IMR-90 (cell line): ENCODE measurements around the gene CAND1. TPM values are rescaled to one million over a fixed set of nuclear protein-coding genes. Genes with fewer than 3 reads are reported as not detected.

Experiments used
- ATAC-seq: fragments of 200-7000 bp; cut with Tn5 transposase; 2 replicates; pipeline ENCODE4 v1.9.1; 2020; ENCODE audit warnings: low read depth, mild to moderate bottlenecking, moderate library complexity
- BruUV-seq: library from RNA; stranded (reverse); fragments of 400-500 nt; replicated peaks from 2 replicates; lab custom pipeline; 2021; lab: Mats Ljungman, UMichigan
- CTCF ChIA-PET: fragments of 300-600 bp; formaldehyde crosslinking; extraction: SDS; loops from one replicate; lab custom pipeline; 2021; ENCODE audit warnings: antibody characterized with exemption; lab: Yijun Ruan, JAX
- POLR2A ChIA-PET: fragments of 300-600 bp; sonication (Branson Sonifier 250); formaldehyde crosslinking; loops from one replicate; lab custom pipeline; 2022; ENCODE audit warnings: antibody characterized with exemption; ENCODE audit not compliant: unreplicated experiment; lab: Charles Lee
- DNase-seq: peaks from one replicate; pipeline ENCODE4 v3.0.0; 2013
- H2AFZ ChIP-seq: replicated peaks from 2 replicates; pipeline ENCODE3; 2013; ENCODE audit warnings: low read length, mild to moderate bottlenecking; ENCODE audit not compliant: poor library complexity
- H2AK5ac ChIP-seq: 2 replicates; pipeline ENCODE4 v1.6.1; 2013; ENCODE audit warnings: low read depth, low read length, inconsistent platforms
- H2AK9ac ChIP-seq: replicated peaks from 2 replicates; pipeline ENCODE3; 2013; ENCODE audit warnings: mild to moderate bottlenecking, low read depth, low read length, moderate library complexity; ENCODE audit not compliant: poor library complexity
- H2BK120ac ChIP-seq: 2 replicates; pipeline ENCODE4 v1.6.1; 2013; ENCODE audit warnings: low read depth, low read length, inconsistent platforms
- H2BK15ac ChIP-seq: 3 replicates; pipeline ENCODE4 v1.6.1; 2013; ENCODE audit warnings: low read depth, low read length, inconsistent platforms
- H2BK20ac ChIP-seq: 2 replicates; pipeline ENCODE4 v1.6.1; 2013; ENCODE audit warnings: low read depth, mild to moderate bottlenecking, inconsistent platforms, low read length, moderate library complexity
- H2BK5ac ChIP-seq: 2 replicates; pipeline ENCODE4 v1.6.1; 2013; ENCODE audit warnings: mild to moderate bottlenecking, low read depth, low read length, inconsistent platforms; ENCODE audit not compliant: poor library complexity, severe bottlenecking
- H3K14ac ChIP-seq: replicated peaks from 2 replicates; pipeline ENCODE4 v1.6.1; 2013; ENCODE audit warnings: low read depth, low read length, inconsistent platforms
- H3K18ac ChIP-seq: 2 replicates; pipeline ENCODE4 v1.6.1; 2013; ENCODE audit warnings: low read depth, low read length, control low read depth
- H3K23ac ChIP-seq: 2 replicates; pipeline ENCODE4 v1.6.1; 2013; ENCODE audit warnings: low read depth, low read length, inconsistent platforms
- H3K27ac ChIP-seq: 2 replicates; pipeline ENCODE4 v1.5.1; 2013; ENCODE audit warnings: mild to moderate bottlenecking, control low read depth, low read length; ENCODE audit not compliant: insufficient read depth
- H3K27me3 ChIP-seq: 2 replicates; pipeline ENCODE4 v1.6.1; 2013; ENCODE audit warnings: low read length; ENCODE audit not compliant: control insufficient read depth, insufficient read depth
- H3K36me3 ChIP-seq: 2 replicates; pipeline ENCODE4 v1.6.1; 2013; ENCODE audit warnings: low read length, mixed read lengths; ENCODE audit not compliant: control insufficient read depth, insufficient read depth
- H3K4ac ChIP-seq: 2 replicates; pipeline ENCODE4 v1.6.1; 2013; ENCODE audit warnings: low read depth, low read length, inconsistent platforms
- H3K4me1 ChIP-seq: 2 replicates; pipeline ENCODE4 v1.6.1; 2013; ENCODE audit warnings: low read length, mixed read lengths; ENCODE audit not compliant: control insufficient read depth, insufficient read depth
- H3K4me2 ChIP-seq: 2 replicates; pipeline ENCODE4 v1.6.1; 2013; ENCODE audit warnings: low read depth, mild to moderate bottlenecking, control low read depth, low read length, moderate library complexity
- H3K4me3 ChIP-seq: 2 replicates; pipeline ENCODE4 v1.5.1; 2013; ENCODE audit warnings: low read depth, mild to moderate bottlenecking, control low read depth, low read length, moderate library complexity; ENCODE audit not compliant: insufficient read depth
- H3K56ac ChIP-seq: 2 replicates; pipeline ENCODE4 v1.6.1; 2013; ENCODE audit warnings: low read length, inconsistent platforms; ENCODE audit not compliant: insufficient read depth; ENCODE audit errors: extremely low read depth
- H3K79me1 ChIP-seq, 2 experiments: 2 replicates each; pipeline ENCODE4 v1.6.1; 2013; ENCODE audit warnings: low read length in 2 of 2, inconsistent platforms in 1 of 2, low read depth in 1 of 2
- H3K9ac ChIP-seq: 2 replicates; pipeline ENCODE4 v1.6.1; 2013; ENCODE audit warnings: low read depth, low read length, control low read depth
- H3K9me1 ChIP-seq: 2 replicates; pipeline ENCODE4 v1.6.1; 2013; ENCODE audit warnings: low read length, inconsistent platforms; ENCODE audit not compliant: insufficient read depth
- H3K9me3 ChIP-seq: 2 replicates; pipeline ENCODE4 v1.6.1; 2013; ENCODE audit warnings: low read length; ENCODE audit not compliant: control insufficient read depth, insufficient read depth
- H4K20me1 ChIP-seq: 2 replicates; pipeline ENCODE4 v1.6.1; 2013; ENCODE audit warnings: low read length, inconsistent platforms; ENCODE audit not compliant: insufficient read depth
- H4K5ac ChIP-seq: 2 replicates; pipeline ENCODE4 v1.6.1; 2013; ENCODE audit warnings: mild to moderate bottlenecking, low read depth, low read length, control low read depth
- H4K8ac ChIP-seq, 2 experiments: 2 replicates each; pipeline ENCODE4 v1.6.1; 2013; ENCODE audit warnings: low read depth in 2 of 2, low read length in 2 of 2, control low read depth in 1 of 2, inconsistent platforms in 1 of 2
- H4K91ac ChIP-seq: 2 replicates; pipeline ENCODE4 v1.6.1; 2013; ENCODE audit warnings: low read depth, low read length, inconsistent platforms; ENCODE audit not compliant: insufficient read depth
- BHLHE40 ChIP-seq: fragments of 150-350 bp; IDR thresholded peaks from 2 replicates; pipeline ENCODE4 v1.6.1; 2016; ENCODE audit warnings: mild to moderate bottlenecking, low read depth, low read length
- CEBPB ChIP-seq: IDR thresholded peaks from 2 replicates; pipeline ENCODE4 v1.6.1; 2012; ENCODE audit warnings: low read depth, low read length, improper control_type of control experiment
- CHD1 ChIP-seq: IDR thresholded peaks from 2 replicates; pipeline ENCODE4 v1.6.1; 2012; ENCODE audit warnings: low read depth, low read length, improper control_type of control experiment
- CTCF ChIP-seq: conservative IDR thresholded peaks from 2 replicates; pipeline ENCODE4 v1.5.1; 2012; ENCODE audit warnings: mild to moderate bottlenecking, low read depth, low read length, improper control_type of control experiment
- ELK1 ChIP-seq: fragments of 150-350 bp; IDR thresholded peaks from 2 replicates; pipeline ENCODE4 v1.6.1; 2016; ENCODE audit warnings: low read depth, mild to moderate bottlenecking, low read length, moderate library complexity, borderline replicate concordance
- FOS ChIP-seq: fragments of 150-350 bp; IDR thresholded peaks from 2 replicates; pipeline ENCODE4 v1.6.1; 2016; ENCODE audit warnings: low read depth, low read length
- MAFK ChIP-seq: IDR thresholded peaks from 2 replicates; pipeline ENCODE4 v1.6.1; 2012; ENCODE audit warnings: low read depth, low read length, improper control_type of control experiment
- MAZ ChIP-seq: IDR thresholded peaks from 2 replicates; pipeline ENCODE4 v1.6.1; 2012; ENCODE audit warnings: low read depth, mild to moderate bottlenecking, low read length, improper control_type of control experiment, moderate library complexity, borderline replicate concordance
- MXI1 ChIP-seq: IDR thresholded peaks from 2 replicates; pipeline ENCODE4 v1.6.1; 2012; ENCODE audit warnings: low read depth, mild to moderate bottlenecking, low read length, moderate library complexity, borderline replicate concordance
- NFE2L2 ChIP-seq: fragments of 150-350 bp; IDR thresholded peaks from 2 replicates; pipeline ENCODE4 v1.6.1; 2016; ENCODE audit warnings: low read depth, mild to moderate bottlenecking, low read length
- POLR2A ChIP-seq: IDR thresholded peaks from 2 replicates; pipeline ENCODE4 v1.6.1; 2012; ENCODE audit warnings: mild to moderate bottlenecking, low read depth, low read length
- RAD21 ChIP-seq: IDR thresholded peaks from 2 replicates; pipeline ENCODE4 v1.6.1; 2012; ENCODE audit warnings: low read length, improper control_type of control experiment
- RCOR1 ChIP-seq: IDR thresholded peaks from 2 replicates; pipeline ENCODE4 v1.6.1; 2012; ENCODE audit warnings: mild to moderate bottlenecking, low read length, improper control_type of control experiment; ENCODE audit not compliant: insufficient replicate concordance
- RFX5 ChIP-seq: IDR thresholded peaks from 2 replicates; pipeline ENCODE4 v1.8.0; 2012; ENCODE audit warnings: low read depth, mild to moderate bottlenecking, low read length, moderate library complexity
- SMC3 ChIP-seq: fragments of 150-350 bp; IDR thresholded peaks from 2 replicates; pipeline ENCODE4 v1.6.1; 2016; ENCODE audit warnings: low read depth, mild to moderate bottlenecking, antibody characterized with exemption, low read length, moderate library complexity
- USF2 ChIP-seq: fragments of 150-350 bp; IDR thresholded peaks from 2 replicates; pipeline ENCODE4 v1.6.1; 2017; ENCODE audit warnings: mild to moderate bottlenecking, antibody characterized with exemption, low read length, low read depth
- whole genome bisulfite sequencing, 2 experiments: methylation state at CpG; one replicate each; pipeline versions ENCODE4 v1.1.5 to v1.1.7; 2013; ENCODE audit warnings: missing lambda C conversion rate in 2 of 2; ENCODE audit not compliant: insufficient read length in 1 of 2; ENCODE audit errors: extremely low coverage in 2 of 2; 5-methylcytosine and 5-hydroxymethylcytosine counted together
- dilution Hi-C: fragments of 300-500 bp; cut with HindIII; formaldehyde crosslinking; loops from one replicate; pipeline ENCODE4 v1.14.3; 2018; ENCODE audit warnings: low sequenced_read_pairs; ENCODE audit not compliant: unreplicated experiment
- in situ Hi-C: fragments of 300-500 bp; cut with MboI; formaldehyde crosslinking; loops from 3 replicates; pipeline ENCODE4 v1.14.3; 2019; ENCODE audit warnings: low sequenced_read_pairs, inconsistent platforms, mixed read lengths
- intact Hi-C: fragments of 100-400 bp; cut with micrococcal nuclease; formaldehyde crosslinking; loops from 2 replicates; pipeline ENCODE4 v1.10.0; 2022
- polyA plus RNA-seq, 3 experiments: library from polyadenylated mRNA; depleted of rRNA; stranded (reverse); fragments of >200 nt; gene quantifications; 2 replicates each; pipeline ENCODE4 v1.2.3, GENCODE V29; 2012; ENCODE audit warnings: low replicate concordance in 1 of 3
- total RNA-seq: library from RNA; depleted of rRNA; stranded (reverse); fragments of >200 nt; gene quantifications from 2 replicates; pipeline ENCODE4 v1.2.3, GENCODE V29; 2012

The CAND1 gene
- total and polyA plus RNA-seq, 2 of the 4 experiments (the other 2 are of a cell fraction): 42.6 to 91.4 TPM

- dilution Hi-C loops: no loop called here
- H3K56ac ChIP-seq: no peak overlapping the region
- no peak overlapping the region for H2BK120ac ChIP-seq
- WGBS, 2 experiments: 100% methylated on average over 1 of the region's 3 CpGs; no CpG with 5 or more reads in 1 of the 2 experiments
- H4K91ac ChIP-seq: no peak overlapping the region
- POLR2A ChIA-PET: no interaction called here
- no peak overlapping the region for H3K18ac ChIP-seq
- no peak overlapping the region for H3K14ac ChIP-seq
- no peak overlapping the region for H2BK20ac ChIP-seq
- no peak overlapping the region for H4K8ac ChIP-seq
- no peak overlapping the region for H2AK5ac ChIP-seq
- DNase-seq: no peak
- H3K4ac ChIP-seq: no peak overlapping the region
- no peak overlapping the region for H4K5ac ChIP-seq
- CTCF ChIA-PET: no interaction called here
- no peaks in the 10 kb centered on the region for H3K27me3 ChIP-seq
- no peak overlapping the region for H3K4me3 ChIP-seq
- TF ChIP-seq ELK1 (no peak), CEBPB (no peak), RFX5 (no peak), SMC3 (no peak), POLR2A (no peak), MAZ (no peak), FOS (no peak), USF2 (no peak), BHLHE40 (no peak), CTCF (no peak), MXI1 (no peak), MAFK (no peak), CHD1 (no peak), NFE2L2 (no peak), RCOR1 (no peak), RAD21 (no peak)
- H3K79me1 ChIP-seq: no peaks in the 10 kb centered on the region
- no peak overlapping the region for H3K23ac ChIP-seq
- H3K27ac ChIP-seq: no peak overlapping the region
- no peaks in the 10 kb centered on the region for H3K9me1 ChIP-seq
- no peak for ATAC-seq
- BruUV-seq: no TSS peak
- H3K9ac ChIP-seq: no peak overlapping the region
- no peaks in the 10 kb centered on the region for H3K9me3 ChIP-seq
- in situ Hi-C loops: no loop called here
- H2BK15ac ChIP-seq: no peak overlapping the region
- H2AFZ ChIP-seq: no peak overlapping the region
- H3K4me1 ChIP-seq: no peaks in the 10 kb centered on the region
- H2AK9ac ChIP-seq: no peak overlapping the region
- no peak overlapping the region for H2BK5ac ChIP-seq
- H4K20me1 ChIP-seq: no peaks in the 10 kb centered on the region
- intact Hi-C loops: no loop called here
- no peak overlapping the region for H3K4me2 ChIP-seq
- no peaks in the 10 kb centered on the region for H3K36me3 ChIP-seq
Measured at GRCh38 chr12:67223225-67223624, 45.9 kb upstream of the CAND1 start.
